GM19372 (cell line): ENCODE data around the gene PAM16.

Experiments used
- ATAC-seq: cut with Tn5 transposase; IDR thresholded peaks from one replicate; pipeline ENCODE4 v1.9.1; 2021; ENCODE audit warnings: mild to moderate bottlenecking, low read depth, moderate library complexity; ENCODE audit not compliant: unreplicated experiment

PAM16 gene

GRCh38 chr16:4372001-4372577 is 21.0 kb upstream of the PAM16 start:
- ATAC-seq, result no peak

DNA sequence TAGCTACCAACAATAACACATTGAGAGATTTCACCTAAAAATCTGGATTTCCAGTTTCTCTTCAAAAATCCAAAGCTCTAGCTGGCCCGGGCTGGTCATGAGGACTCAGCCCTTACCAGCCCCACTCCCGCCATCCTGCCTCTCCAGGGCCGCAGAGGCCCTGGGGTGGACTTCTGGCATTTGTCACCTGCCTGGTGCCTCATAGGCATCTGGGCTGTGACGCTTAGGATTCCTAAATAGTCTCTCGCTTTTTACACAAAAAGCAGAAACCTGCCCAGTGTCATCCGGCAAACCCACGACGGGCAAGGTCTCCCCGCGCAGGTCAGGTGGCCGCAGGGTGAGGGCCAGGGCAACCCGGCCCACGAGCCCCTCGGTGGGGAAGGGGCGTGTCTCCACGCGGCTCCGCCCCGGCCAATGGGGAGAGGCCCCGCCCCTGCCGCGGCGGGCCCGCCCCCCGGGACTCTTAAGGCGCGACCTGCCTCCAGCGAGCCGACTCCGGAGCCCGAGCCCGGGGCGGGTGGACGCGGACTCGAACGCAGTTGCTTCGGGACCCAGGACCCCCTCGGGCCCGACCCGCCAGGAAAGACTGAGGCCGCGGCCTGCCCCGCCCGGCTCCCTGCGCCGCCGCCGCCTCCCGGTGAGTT is 20.4 kb upstream of the PAM16 start, which contains the start of gene VASN:
Gene VASN, plus strand, starts transcription at position 492 of the 644 bp plus-strand sequence. CDS start 9,030 bp downstream, outside the sequence.
- no peak for ATAC-seq

DNA sequence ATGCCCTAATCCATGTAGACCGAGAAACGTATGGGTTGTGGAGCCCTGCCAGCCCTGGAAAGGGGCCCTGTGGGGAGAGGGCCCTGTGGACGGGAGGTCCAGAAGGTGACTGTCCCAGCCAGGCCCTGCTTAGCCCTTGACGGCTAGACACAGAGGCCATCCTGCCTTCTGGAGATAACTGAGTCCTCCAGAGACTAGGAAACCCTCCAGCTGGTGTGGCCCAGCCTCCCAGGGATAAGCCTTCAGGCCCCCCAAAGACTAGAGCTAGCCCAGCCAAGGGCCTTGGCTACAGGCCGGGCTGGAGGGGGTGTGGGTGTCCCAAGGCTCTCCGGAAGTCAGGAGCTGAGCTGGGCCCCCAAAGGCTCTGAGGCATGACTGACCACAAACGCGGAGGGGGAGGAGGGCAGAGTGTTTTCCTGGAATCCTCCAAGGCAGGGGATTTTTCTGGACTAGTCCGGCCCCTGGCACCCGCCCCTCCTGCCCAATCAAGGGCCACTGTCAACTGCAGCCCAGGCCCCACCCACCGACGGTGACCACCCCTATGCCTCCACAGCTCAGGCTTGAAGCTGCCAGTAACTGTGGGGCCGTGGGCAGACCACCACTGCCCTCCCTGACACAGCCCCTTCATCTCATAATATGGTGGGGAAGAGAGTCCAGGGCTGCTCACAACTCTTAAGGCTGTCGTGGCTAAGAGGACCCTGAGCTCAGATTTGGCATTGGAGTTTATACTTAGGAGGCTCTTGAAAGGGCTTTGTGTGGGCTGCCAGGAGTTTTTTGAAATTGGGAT is 19.6 kb upstream of the PAM16 start:
- no peak for ATAC-seq

DNA sequence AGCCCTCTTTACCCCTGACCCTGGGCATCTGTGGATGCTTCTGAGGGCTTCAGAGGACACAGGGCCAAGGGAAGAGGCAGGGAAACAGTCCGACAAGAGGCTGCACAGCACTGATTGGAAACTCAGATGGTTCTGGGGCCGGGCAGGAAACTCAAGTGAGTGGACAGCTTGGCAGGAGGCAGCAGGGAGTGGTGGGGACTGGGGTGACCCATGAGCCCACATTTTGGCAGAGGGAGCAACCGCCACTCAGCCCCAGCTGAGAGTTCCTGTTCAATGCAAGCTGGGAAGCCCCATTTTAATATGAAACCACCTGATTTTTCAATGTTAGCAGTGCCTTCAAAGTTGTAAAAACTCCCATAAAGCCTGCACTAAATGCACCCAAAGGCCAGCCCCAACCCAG is 19.0 kb upstream of the PAM16 start:
- ATAC-seq, result no peak

GRCh38 chr16:4369007-4369733 is 18.0 kb upstream of the PAM16 start:
- ATAC-seq, result no peak

GRCh38 chr16:4367393-4367856 is 16.3 kb upstream of the PAM16 start:
- ATAC-seq, result no peak

GRCh38 chr16:4366016-4366415 is 14.9 kb upstream of the PAM16 start:
- no peak for ATAC-seq

DNA sequence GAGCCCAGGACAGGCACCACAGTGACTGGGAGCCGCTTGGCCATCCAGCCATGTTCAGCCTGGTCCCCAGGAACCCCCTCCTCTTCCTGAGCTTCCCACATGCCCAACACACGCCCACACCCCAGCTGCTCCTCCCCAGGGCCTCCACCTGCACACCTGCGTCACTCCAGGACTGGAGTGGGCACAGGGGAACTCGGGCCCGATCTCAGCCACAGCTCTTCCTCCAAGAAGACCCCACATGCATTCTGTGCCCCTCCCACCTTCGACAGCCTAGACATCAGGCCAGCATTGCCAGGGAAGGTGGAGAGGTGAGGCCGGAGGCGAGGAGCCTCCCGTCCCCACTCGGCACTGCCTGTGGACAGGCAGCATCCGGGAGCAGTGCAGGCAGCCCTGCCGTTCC is 14.5 kb upstream of the PAM16 start:
- ATAC-seq, result no peak

GRCh38 chr16:4365014-4365406 is 13.9 kb upstream of the PAM16 start:
- ATAC-seq, result no peak

- ATAC-seq, result no peak
Observed at GRCh38 chr16:4364196-4365013, 13.3 kb upstream of the PAM16 start.

GRCh38 chr16:4362476-4363135 is 11.5 kb upstream of the PAM16 start:
- ATAC-seq, result no peak

DNA sequence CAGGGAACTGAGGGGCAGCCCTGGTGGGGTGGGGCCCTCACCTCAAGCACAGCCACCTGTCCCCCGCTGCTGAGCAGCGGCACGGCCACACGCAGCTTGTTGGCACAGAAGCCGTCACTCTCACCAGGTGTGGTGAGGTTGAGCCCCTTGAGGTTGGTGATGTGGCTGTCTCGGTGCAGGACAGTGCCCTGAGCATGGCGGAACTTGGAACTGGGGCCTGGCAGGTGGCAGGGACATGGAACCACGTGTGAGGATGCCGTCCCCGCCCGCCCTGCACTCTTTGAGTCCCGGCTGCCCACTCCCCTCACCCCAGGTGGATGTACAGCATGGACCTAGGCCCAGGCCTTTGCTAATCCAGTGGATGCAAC is 10.8 kb upstream of the PAM16 start:
- no peak for ATAC-seq

- no peak for ATAC-seq
Observed at GRCh38 chr16:4361033-4361943, 10.2 kb upstream of the PAM16 start.

DNA sequence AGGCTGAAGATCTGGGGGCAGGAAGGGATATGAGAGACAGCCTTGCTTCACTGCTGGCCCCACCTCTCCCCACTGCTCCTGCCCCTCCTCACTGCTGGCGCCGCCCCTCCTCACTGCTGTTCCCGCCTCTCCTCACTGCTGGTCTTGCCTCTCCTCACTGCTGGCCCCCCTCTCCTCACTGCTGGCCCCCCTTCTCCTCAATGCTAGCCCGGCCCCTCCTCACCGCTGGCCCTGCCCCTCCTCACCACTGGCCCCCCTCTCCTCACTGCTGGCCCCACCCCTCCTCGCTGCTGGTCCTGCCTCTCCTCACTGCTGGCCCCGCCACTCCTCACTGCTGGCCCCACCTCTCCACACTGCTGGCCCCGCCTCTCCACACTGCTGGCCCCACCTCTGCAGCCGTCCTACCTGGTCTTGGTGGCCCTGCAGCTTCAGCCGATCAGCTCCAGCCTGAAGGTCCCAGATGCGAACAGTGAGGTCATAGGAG is 9.5 kb upstream of the PAM16 start:
- ATAC-seq, result no peak

DNA sequence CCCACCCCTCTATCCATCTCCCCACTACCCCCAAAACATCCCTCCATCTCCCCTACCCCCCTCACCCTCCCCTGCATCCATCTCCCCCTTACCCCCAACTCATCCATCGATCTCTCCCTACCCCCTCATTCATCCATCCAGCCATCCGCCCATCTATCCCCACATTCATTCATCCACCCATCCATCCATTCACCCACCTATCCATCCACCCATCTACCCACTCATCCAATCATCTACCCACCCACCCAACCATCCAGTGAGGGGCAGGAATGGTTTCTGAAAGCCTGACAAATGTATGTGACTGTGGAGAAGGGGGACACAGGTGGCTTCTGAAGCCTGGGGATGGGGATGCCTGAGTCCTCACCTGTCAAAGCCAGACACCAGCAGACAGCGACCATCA is 8.8 kb upstream of the PAM16 start:
- no peak for ATAC-seq

DNA sequence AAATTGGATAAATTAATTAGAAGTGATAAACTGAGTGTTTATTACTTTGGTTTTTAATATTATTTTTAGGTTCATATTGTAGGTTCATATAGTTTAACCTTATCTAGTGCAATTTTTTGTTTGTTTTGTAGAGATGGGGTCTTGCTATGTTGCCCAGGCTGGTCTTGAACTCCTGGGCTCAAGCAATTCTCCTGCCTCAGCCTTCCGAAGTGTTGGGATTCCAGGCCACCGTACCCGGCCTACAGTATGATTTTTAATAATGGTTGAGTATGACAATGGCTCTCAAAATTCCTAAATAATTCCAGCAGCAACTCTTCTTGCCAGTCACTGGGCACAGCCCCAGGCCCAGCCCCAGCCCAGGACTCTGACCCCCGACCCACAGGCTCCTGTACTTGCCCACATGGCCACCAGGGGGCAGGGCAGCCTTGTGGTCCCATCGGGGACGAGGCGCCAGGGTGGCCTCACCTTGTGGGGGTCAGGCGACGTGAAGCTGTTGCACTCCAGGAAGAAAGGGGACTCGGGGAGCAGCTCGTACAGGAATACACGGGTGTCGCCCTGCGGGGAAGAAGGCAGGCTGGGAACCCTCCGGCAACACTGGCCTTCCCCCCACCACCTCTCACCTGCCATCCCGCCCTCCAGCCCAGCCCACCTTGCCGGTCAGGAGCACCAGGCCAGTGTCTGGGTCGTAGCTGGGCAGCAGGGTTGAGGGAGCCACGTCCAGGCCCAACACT is 7.9 kb upstream of the PAM16 start:
- ATAC-seq, result no peak

GRCh38 chr16:4358236-4358635 is 7.1 kb upstream of the PAM16 start:
- no peak for ATAC-seq

- no peak for ATAC-seq
Observed at GRCh38 chr16:4356820-4357219, 5.7 kb upstream of the PAM16 start.
